Mammary epithelial cell (primary cell): ENCODE results near the gene GALK2.

Experiments
- EZH2 ChIP-seq: IDR thresholded peaks from 2 replicates; pipeline ENCODE4 v1.6.1; 2012; ENCODE audit warnings: low read length, inconsistent platforms, borderline replicate concordance
- TF ChIP-seq, protein P1 (sequence below), 2 donors: IDR thresholded peaks in 1 of 2; conservative IDR thresholded peaks in 1 of 2; 2 replicates each; pipeline ENCODE4 v1.5.1; 2011 to 2012; ENCODE audit warnings: inconsistent platforms in 2 of 2, low read length in 2 of 2, mild to moderate bottlenecking in 2 of 2, control low read depth in 1 of 2, low read depth in 1 of 2; ENCODE audit not compliant: insufficient read depth in 1 of 2; ENCODE audit errors: extremely low read depth in 1 of 2

GRCh38 chr15:49155834-49156627 lies 14.0 kb upstream of the GALK2 start:
- TF ChIP-seq, protein P1, sequence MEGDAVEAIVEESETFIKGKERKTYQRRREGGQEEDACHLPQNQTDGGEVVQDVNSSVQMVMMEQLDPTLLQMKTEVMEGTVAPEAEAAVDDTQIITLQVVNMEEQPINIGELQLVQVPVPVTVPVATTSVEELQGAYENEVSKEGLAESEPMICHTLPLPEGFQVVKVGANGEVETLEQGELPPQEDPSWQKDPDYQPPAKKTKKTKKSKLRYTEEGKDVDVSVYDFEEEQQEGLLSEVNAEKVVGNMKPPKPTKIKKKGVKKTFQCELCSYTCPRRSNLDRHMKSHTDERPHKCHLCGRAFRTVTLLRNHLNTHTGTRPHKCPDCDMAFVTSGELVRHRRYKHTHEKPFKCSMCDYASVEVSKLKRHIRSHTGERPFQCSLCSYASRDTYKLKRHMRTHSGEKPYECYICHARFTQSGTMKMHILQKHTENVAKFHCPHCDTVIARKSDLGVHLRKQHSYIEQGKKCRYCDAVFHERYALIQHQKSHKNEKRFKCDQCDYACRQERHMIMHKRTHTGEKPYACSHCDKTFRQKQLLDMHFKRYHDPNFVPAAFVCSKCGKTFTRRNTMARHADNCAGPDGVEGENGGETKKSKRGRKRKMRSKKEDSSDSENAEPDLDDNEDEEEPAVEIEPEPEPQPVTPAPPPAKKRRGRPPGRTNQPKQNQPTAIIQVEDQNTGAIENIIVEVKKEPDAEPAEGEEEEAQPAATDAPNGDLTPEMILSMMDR (conservative IDR thresholded peaks at IDR 0.05 in 1 of 2, IDR thresholded peaks at IDR 0.05 in 1 of 2; ENCODE audit: extremely low read depth in 1 of 2, insufficient read depth in 1 of 2, low read depth in 1 of 2, low read length in 2 of 2), result no peak
- no peak for TF ChIP-seq EZH2
